HEK293 (cell line): ENCODE measurements around the gene SEMA4B.

Experiments
- CTCF ChIA-PET: fragments of 350-600 bp; formaldehyde crosslinking; extraction: SDS; loops from one replicate; lab custom pipeline; 2021; ENCODE audit warnings: antibody characterized with exemption; lab: Yijun Ruan, JAX
- POLR2A ChIA-PET: fragments of 300-600 bp; formaldehyde crosslinking; extraction: SDS; loops from one replicate; lab custom pipeline; 2020; ENCODE audit warnings: antibody characterized with exemption, inconsistent platforms; lab: Yijun Ruan, JAX
- H3K27ac ChIP-seq: fragments of 200-500 bp; sonication (Bioruptor generic); 2 replicates; pipeline ENCODE4 v1.5.1; 2014; ENCODE audit warnings: low read depth, low read length, control low read depth, inconsistent platforms; ENCODE audit errors: extremely low read depth
- H3K36me3 ChIP-seq, 2 experiments: fragments of 200-500 bp in 1 of 2; sonication (Bioruptor generic) in 1 of 2; 1 replicate in 1 of 2; 2 replicates in 1 of 2; pipeline ENCODE4 v1.5.1; 2014 to 2017; ENCODE audit warnings: inconsistent platforms in 2 of 2, low read length in 2 of 2; ENCODE audit not compliant: control insufficient read depth in 2 of 2, insufficient read depth in 1 of 2
- H3K4me1 ChIP-seq: fragments of 200-500 bp; sonication (Bioruptor generic); 2 replicates; pipeline ENCODE4 v1.5.1; 2014; ENCODE audit warnings: mild to moderate bottlenecking, low read length, inconsistent platforms; ENCODE audit not compliant: control insufficient read depth, insufficient read depth
- H3K4me3 ChIP-seq: 2 replicates; pipeline ENCODE4 v1.5.1; 2011; ENCODE audit warnings: low read depth, mild to moderate bottlenecking, control low read depth, low read length, moderate library complexity
- H3K9me3 ChIP-seq: fragments of 200-500 bp; sonication (Bioruptor generic); 2 replicates; pipeline ENCODE4 v1.5.1; 2014; ENCODE audit warnings: low read depth, low read length, inconsistent platforms; ENCODE audit not compliant: control insufficient read depth, insufficient read depth
- KLF17 ChIP-seq: fragments of 450-650 bp; formaldehyde crosslinking; IDR thresholded peaks from 2 replicates; pipeline ENCODE4 v1.5.1; 2016; ENCODE audit warnings: missing biosample characterization, missing genetic modification characterization
- MYNN ChIP-seq: fragments of 450-650 bp; formaldehyde crosslinking; IDR thresholded peaks from 2 replicates; pipeline ENCODE4 v1.5.1; 2016; ENCODE audit warnings: missing biosample characterization, missing genetic modification characterization, borderline replicate concordance
- REST ChIP-seq: fragments of 450-650 bp; formaldehyde crosslinking; IDR thresholded peaks from 2 replicates; pipeline ENCODE4 v1.5.1; 2016; ENCODE audit warnings: missing biosample characterization, missing genetic modification characterization
- SETDB1 ChIP-seq: IDR thresholded peaks from one replicate; pipeline ENCODE4 v1.6.1; 2017; ENCODE audit warnings: mild to moderate bottlenecking, low read length, moderate library complexity, mixed read lengths; ENCODE audit not compliant: insufficient read length
- SP7 ChIP-seq: fragments of 450-650 bp; formaldehyde crosslinking; IDR thresholded peaks from 2 replicates; pipeline ENCODE4 v1.5.1; 2016; ENCODE audit warnings: missing biosample characterization, missing genetic modification characterization
- TRIM28 ChIP-seq: IDR thresholded peaks from 2 replicates; pipeline ENCODE4 v1.6.1; 2011; ENCODE audit warnings: low read length, control low read depth, borderline replicate concordance
- ZBTB49 ChIP-seq: fragments of 450-650 bp; formaldehyde crosslinking; IDR thresholded peaks from 2 replicates; pipeline ENCODE4 v1.5.1; 2016; ENCODE audit warnings: missing biosample characterization, missing genetic modification characterization, low read depth
- ZNF121 ChIP-seq: fragments of 450-650 bp; formaldehyde crosslinking; IDR thresholded peaks from 2 replicates; pipeline ENCODE4 v1.5.1; 2016; ENCODE audit warnings: missing biosample characterization, missing genetic modification characterization
- ZNF266 ChIP-seq: fragments of 450-650 bp; formaldehyde crosslinking; IDR thresholded peaks from 2 replicates; pipeline ENCODE4 v1.5.1; 2016; ENCODE audit warnings: missing biosample characterization, missing genetic modification characterization, low read depth
- ZNF280C ChIP-seq: fragments of 450-650 bp; formaldehyde crosslinking; IDR thresholded peaks from 2 replicates; pipeline ENCODE4 v1.5.1; 2016; ENCODE audit warnings: missing biosample characterization, missing genetic modification characterization
- ZNF280D ChIP-seq: fragments of 450-650 bp; formaldehyde crosslinking; IDR thresholded peaks from 2 replicates; pipeline ENCODE4 v1.5.1; 2016; ENCODE audit warnings: missing biosample characterization, missing genetic modification characterization
- ZNF366 ChIP-seq: fragments of 450-650 bp; formaldehyde crosslinking; conservative IDR thresholded peaks from 2 replicates; pipeline ENCODE4 v1.5.1; 2016; ENCODE audit warnings: missing biosample characterization, missing genetic modification characterization
- ZNF558 ChIP-seq: fragments of 450-650 bp; formaldehyde crosslinking; IDR thresholded peaks from 2 replicates; pipeline ENCODE4 v1.5.1; 2016; ENCODE audit warnings: missing biosample characterization, missing genetic modification characterization
- ZNF677 ChIP-seq: fragments of 450-650 bp; IDR thresholded peaks from 2 replicates; pipeline ENCODE4 v1.5.0; 2018; ENCODE audit warnings: missing biosample characterization, mild to moderate bottlenecking, missing genetic modification characterization, moderate library complexity
- ZSCAN16 ChIP-seq: fragments of 450-650 bp; formaldehyde crosslinking; IDR thresholded peaks from 2 replicates; pipeline ENCODE4 v1.5.1; 2016; ENCODE audit warnings: missing biosample characterization, missing genetic modification characterization

SEMA4B gene

GRCh38 chr15:90154246-90154645, 46.9 kb upstream of the SEMA4B start:
- Histone ChIP-seq H3K9me3 (no peaks in the 10 kb centered on the region), H3K4me1 (peaks cover 10% of the 10 kb centered on the region)
- TF ChIP-seq ZNF558 (tag by site-specific recombination) (no peak), ZNF266 (no peak), TRIM28 (no peak), ZNF121 (no peak), ZBTB49 (no peak), ZNF366 (tag by site-specific recombination) (no peak), MYNN (tag by site-specific recombination) (no peak), SETDB1 (no peak), REST (tag by site-specific recombination) (no peak), ZNF280D (tag by site-specific recombination) (no peak), KLF17 (no peak), ZSCAN16 (tag by site-specific recombination) (no peak), ZNF677 (tag by site-specific recombination) (no peak), ZNF280C (tag by site-specific recombination) (no peak), SP7 (tag by site-specific recombination) (no peak)
- TF ChIP-seq, all 188 proteins: peak for 0
- ChIA-PET POLR2A (no interaction called here), CTCF (interaction anchor here (1.0 to 15.0 kb wide), 2 partner anchors 11 to 64 kb away, joined by 3 to 275 read pairs; no protein-coding TSS in a partner anchor)
- Histone ChIP-seq H3K36me3 (no peaks in the 10 kb centered on the region), H3K4me3 (no peak overlapping the region), H3K27ac (no peak overlapping the region)
